Spleen (tissue), 11 donors: Measurements from ENCODE around the gene ASCC3. TPM values are rescaled to one million over a fixed set of nuclear protein-coding genes. Genes with fewer than 3 reads are reported as not detected.

Source experiments
- DNase-seq: peaks from one replicate; pipeline ENCODE4 v3.0.0-alpha.2; 2020
- H3K27ac ChIP-seq, 8 donors: fragments of 200-600 bp; sonication (generic) in 7 of 8; 1 replicate in 4 of 8; 2 replicates in 4 of 8; pipeline versions ENCODE4 v1.5.0 to v1.8.0; 2016 to 2021; ENCODE audit warnings: inconsistent platforms in 4 of 8, mild to moderate bottlenecking in 4 of 8, moderate library complexity in 1 of 8
- H3K27me3 ChIP-seq, 7 donors: fragments of 200-600 bp; sonication (generic) in 6 of 7; replicated peaks in 1 of 7; 1 replicate in 4 of 7; 2 replicates in 3 of 7; pipeline versions ENCODE4 v1.5.0 to v1.8.0; 2016 to 2021; ENCODE audit warnings: inconsistent platforms in 3 of 7, mild to moderate bottlenecking in 1 of 7
- H3K36me3 ChIP-seq, 6 donors: fragments of 200-600 bp; sonication (generic) in 5 of 6; 1 replicate in 4 of 6; 2 replicates in 2 of 6; pipeline versions ENCODE4 v1.5.0 to v1.8.0; 2016 to 2021; ENCODE audit warnings: inconsistent platforms in 2 of 6
- H3K4me1 ChIP-seq, 6 donors: fragments of 200-600 bp; sonication (generic) in 5 of 6; 1 replicate in 3 of 6; 2 replicates in 3 of 6; pipeline versions ENCODE4 v1.5.0 to v1.8.0; 2016 to 2021; ENCODE audit warnings: inconsistent platforms in 3 of 6
- H3K4me3 ChIP-seq, 8 donors: fragments of 200-600 bp; sonication (generic) in 7 of 8; 1 replicate in 4 of 8; 2 replicates in 4 of 8; pipeline versions ENCODE4 v1.5.0 to v1.8.0; 2016 to 2021; ENCODE audit warnings: inconsistent platforms in 4 of 8, mild to moderate bottlenecking in 4 of 8, moderate library complexity in 2 of 8
- H3K9me3 ChIP-seq, 8 donors: fragments of 200-600 bp; sonication (generic) in 7 of 8; 1 replicate in 4 of 8; 2 replicates in 4 of 8; pipeline versions ENCODE4 v1.5.0 to v1.8.0; 2016 to 2021; ENCODE audit warnings: inconsistent platforms in 4 of 8
- POLR2A ChIP-seq, 3 donors: fragments of 450-650 bp; IDR thresholded peaks; one replicate each; pipeline ENCODE4 v1.5.1; 2017; ENCODE audit warnings: antibody characterized with exemption in 3 of 3, mild to moderate bottlenecking in 1 of 3
- POLR2AphosphoS5 ChIP-seq, 3 donors: sonication (generic); formaldehyde crosslinking; IDR thresholded peaks; one replicate each; pipeline ENCODE4 v1.5.1; 2017; ENCODE audit warnings: antibody characterized with exemption in 3 of 3
- WGBS, 5 donors: extraction: QIAGEN DNeasy Blood & Tissue Kit in 3 of 5; methylation state at CpG; one replicate each; pipeline versions ENCODE4 v1.1.5 to v1.1.7; 2013 to 2018; 5-methylcytosine and 5-hydroxymethylcytosine counted together
- intact Hi-C: fragments of 100-400 bp; cut with DNase I; formaldehyde crosslinking; loops from one replicate; pipeline ENCODE4 v1.15.0; 2023; ENCODE audit warnings: low total_unique reads
- polyA plus RNA-seq, 3 donors: library from polyadenylated mRNA; stranded (reverse); fragments of 200-250 nt; gene quantifications; one replicate each; pipeline ENCODE4 v1.2.1, GENCODE V29; 2013
- total RNA-seq, 7 donors: library from RNA; depleted of rRNA in 3 of 7; stranded (reverse); fragments of >200 nt in 3 of 7; fragmentation: NEBNext Ultra II Directional in 4 of 7; extraction: Animal tissue kit (Norgen Biotek cat#: 25700) in 4 of 7; gene quantifications; one replicate each; pipeline versions ENCODE4 v1.1.0 to v1.2.1, GENCODE V29; 2016 to 2021
- TF ChIP-seq, protein P1 (sequence below), 11 experiments: fragments of 200-600 bp in 7 of 11; fragments of 450-650 bp in 4 of 11; sonication (generic) in 4 of 11; IDR thresholded peaks in 8 of 11; conservative IDR thresholded peaks in 3 of 11; 1 replicate in 7 of 11; 2 replicates in 4 of 11; pipeline versions ENCODE4 v1.4.0 to v1.8.0; 2016 to 2021; ENCODE audit warnings: antibody characterized with exemption in 11 of 11, inconsistent platforms in 4 of 11, mild to moderate bottlenecking in 1 of 11
- donor health status: healthy with polysubstance abuse.
- donor health status: DM: no; HTN: no; CAD: no; lungs with moderate emphysema.
- donor health status: DM: no; HTN: no; CAD: no.
- donor health status: Bipolar disorder and iron deficiency.
- donor health status: healthy.
- donor health status: DM: no; HTN: no; CAD: no.
- donor health status: DM: yes; HTN: yes; CAD: no.

The ASCC3 gene
- total and polyA plus RNA-seq, 10 donors = 7.9 to 52.4 (median 40.8) TPM

GRCh38 chr6:100462706-100463629 is 418.2 kb downstream of the ASCC3 start:
- intact Hi-C loops = no loop called here
- peaks cover 29 to 100% (median 100%) of the 10 kb centered on the region in 7 donors for H3K27me3 ChIP-seq
- no peak overlapping the region for H3K4me3 ChIP-seq

DNA sequence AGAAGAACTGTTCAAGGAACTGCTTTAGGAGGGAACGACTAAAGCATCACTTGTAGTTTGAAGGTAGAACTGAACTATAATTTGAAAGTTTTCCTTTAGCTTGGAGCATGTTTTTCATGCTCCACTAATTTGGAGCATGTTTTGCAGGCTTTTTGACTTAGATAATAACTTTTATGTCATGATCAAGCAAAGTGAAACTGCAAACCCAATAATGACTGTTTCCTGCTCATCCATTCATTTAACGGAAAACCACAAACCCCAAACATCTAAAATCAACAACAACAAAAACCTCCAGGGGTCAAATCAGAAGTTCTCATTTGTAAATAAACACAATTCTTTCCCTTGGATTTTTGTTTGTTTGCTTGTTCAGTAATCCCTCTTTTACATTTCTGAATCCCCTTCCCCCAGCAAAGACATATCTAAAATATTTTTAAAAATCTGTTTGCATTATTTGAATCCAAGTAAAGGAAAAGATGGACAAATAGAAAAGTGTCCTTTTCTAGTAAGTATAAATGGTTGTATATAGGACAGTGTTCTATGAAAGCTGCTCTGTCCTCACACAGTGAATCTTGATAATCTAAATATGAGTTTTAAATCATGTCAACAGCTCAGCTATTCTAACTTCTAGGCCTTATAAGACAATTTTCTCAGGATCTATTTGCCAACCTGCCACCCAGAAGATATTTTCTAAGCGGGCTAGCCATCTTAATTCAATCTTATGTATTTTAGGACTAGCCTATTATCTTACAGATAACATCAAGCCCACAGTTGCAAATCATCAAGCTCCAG is 419.0 kb downstream of the ASCC3 start:
- 6 to 14% (median 11%) methylated on average over 3 of the region's 3 CpGs for WGBS, 5 donors
- intact Hi-C loops = no loop called here
- H3K36me3 ChIP-seq = no peaks in the 10 kb centered on the region
- no peak overlapping the region for H3K4me3 ChIP-seq
- TF ChIP-seq POLR2AphosphoS5 (IDR thresholded peaks at IDR 0.05) (no peak), POLR2A (IDR thresholded peaks at IDR 0.05) (no peak)
- TF ChIP-seq, protein P1, sequence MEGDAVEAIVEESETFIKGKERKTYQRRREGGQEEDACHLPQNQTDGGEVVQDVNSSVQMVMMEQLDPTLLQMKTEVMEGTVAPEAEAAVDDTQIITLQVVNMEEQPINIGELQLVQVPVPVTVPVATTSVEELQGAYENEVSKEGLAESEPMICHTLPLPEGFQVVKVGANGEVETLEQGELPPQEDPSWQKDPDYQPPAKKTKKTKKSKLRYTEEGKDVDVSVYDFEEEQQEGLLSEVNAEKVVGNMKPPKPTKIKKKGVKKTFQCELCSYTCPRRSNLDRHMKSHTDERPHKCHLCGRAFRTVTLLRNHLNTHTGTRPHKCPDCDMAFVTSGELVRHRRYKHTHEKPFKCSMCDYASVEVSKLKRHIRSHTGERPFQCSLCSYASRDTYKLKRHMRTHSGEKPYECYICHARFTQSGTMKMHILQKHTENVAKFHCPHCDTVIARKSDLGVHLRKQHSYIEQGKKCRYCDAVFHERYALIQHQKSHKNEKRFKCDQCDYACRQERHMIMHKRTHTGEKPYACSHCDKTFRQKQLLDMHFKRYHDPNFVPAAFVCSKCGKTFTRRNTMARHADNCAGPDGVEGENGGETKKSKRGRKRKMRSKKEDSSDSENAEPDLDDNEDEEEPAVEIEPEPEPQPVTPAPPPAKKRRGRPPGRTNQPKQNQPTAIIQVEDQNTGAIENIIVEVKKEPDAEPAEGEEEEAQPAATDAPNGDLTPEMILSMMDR (IDR thresholded peaks at IDR 0.05 in 8 of 11, conservative IDR thresholded peaks at IDR 0.05 in 3 of 11) = no peak
- no peak overlapping the region for H3K27ac ChIP-seq
- H3K27me3 ChIP-seq = peaks cover 37 to 100% (median 100%) of the 10 kb centered on the region in 7 donors
- no peak for DNase-seq
- peaks cover 0 to 45% (median 25%) of the 10 kb centered on the region in 6 donors for H3K4me1 ChIP-seq
- peaks cover 0 to 31% (median 0%) of the 10 kb centered on the region in 8 donors for H3K9me3 ChIP-seq

More at GRCh38 chr6:100462706-100463629, 418.2 kb downstream of the ASCC3 start:
- no peak for DNase-seq
- TF ChIP-seq POLR2A (IDR thresholded peaks at IDR 0.05) = no peak
- no peak for TF ChIP-seq POLR2AphosphoS5 (IDR thresholded peaks at IDR 0.05)
- TF ChIP-seq, protein P1 (IDR thresholded peaks at IDR 0.05 in 8 of 11, conservative IDR thresholded peaks at IDR 0.05 in 3 of 11) = no peak
- H3K36me3 ChIP-seq = no peaks in the 10 kb centered on the region
- H3K27ac ChIP-seq = no peak overlapping the region
- WGBS, 5 donors = 10 to 15% (median 14%) methylated on average over 13 of the region's 13 CpGs
- peaks cover 0 to 45% (median 23%) of the 10 kb centered on the region in 6 donors for H3K4me1 ChIP-seq
- H3K9me3 ChIP-seq = peaks cover 0 to 27% (median 0%) of the 10 kb centered on the region in 8 donors

GRCh38 chr6:100461278-100461916 is 419.7 kb downstream of the ASCC3 start:
- peaks cover 0 to 38% (median 23%) of the 10 kb centered on the region in 6 donors for H3K4me1 ChIP-seq
- H3K27me3 ChIP-seq = peaks cover 37 to 100% (median 100%) of the 10 kb centered on the region in 7 donors
- no peak for DNase-seq
- 4 to 13% (median 9%) methylated on average over 29 of the region's 29 CpGs for WGBS, 5 donors
- H3K36me3 ChIP-seq = no peaks in the 10 kb centered on the region
- H3K9me3 ChIP-seq = peaks cover 0 to 37% (median 0%) of the 10 kb centered on the region in 8 donors
- TF ChIP-seq, protein P1 (IDR thresholded peaks at IDR 0.05 in 8 of 11, conservative IDR thresholded peaks at IDR 0.05 in 3 of 11) = no peak
- TF ChIP-seq POLR2A (IDR thresholded peaks at IDR 0.05) (no peak), POLR2AphosphoS5 (IDR thresholded peaks at IDR 0.05) (no peak)
- intact Hi-C loops = no loop called here
- no peak overlapping the region for H3K27ac ChIP-seq
- no peak overlapping the region for H3K4me3 ChIP-seq
